ENCODE measurements around the gene CD44.

Gene CD44

DNA sequence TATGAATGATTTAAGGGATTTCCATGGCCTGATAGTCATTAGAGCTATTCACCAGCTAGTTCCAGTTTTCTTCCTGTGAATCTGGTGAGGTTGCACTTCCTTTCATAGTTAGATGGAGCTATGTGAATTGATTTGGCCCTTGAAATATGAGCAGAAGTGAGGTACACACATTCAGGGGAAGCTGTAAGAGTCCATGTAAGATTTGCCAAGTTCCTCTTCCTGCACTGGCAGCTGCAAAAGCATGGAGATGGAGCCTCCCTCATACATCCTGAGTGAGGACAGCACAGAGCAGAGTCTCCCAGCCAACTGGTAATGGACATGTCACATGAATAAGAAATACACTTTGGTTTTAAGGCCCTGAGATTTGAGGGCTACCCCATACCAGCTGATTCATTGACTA is 111.7 kb downstream of the CD44 start:
- no peak for DNase-seq

DNA sequence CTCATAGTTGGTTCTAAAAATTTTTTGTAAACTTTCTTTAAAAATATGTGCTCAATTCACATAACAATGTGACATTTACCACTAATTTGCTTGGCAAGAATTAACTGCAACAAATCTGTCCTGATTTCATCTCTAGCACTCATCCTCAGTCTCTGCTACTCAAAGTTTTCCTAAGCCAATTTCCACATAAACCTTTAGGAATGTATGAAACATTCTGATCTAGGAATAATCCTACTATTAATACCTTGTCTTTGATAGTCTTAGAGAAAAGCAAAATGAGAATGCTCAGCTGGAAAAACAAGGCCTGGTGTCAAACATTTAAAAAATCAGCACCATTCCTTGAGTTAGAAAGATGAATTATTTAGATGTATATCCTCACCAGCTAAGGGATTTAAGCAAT is 114.3 kb downstream of the CD44 start:
- DNase-seq, result no peak

DNA sequence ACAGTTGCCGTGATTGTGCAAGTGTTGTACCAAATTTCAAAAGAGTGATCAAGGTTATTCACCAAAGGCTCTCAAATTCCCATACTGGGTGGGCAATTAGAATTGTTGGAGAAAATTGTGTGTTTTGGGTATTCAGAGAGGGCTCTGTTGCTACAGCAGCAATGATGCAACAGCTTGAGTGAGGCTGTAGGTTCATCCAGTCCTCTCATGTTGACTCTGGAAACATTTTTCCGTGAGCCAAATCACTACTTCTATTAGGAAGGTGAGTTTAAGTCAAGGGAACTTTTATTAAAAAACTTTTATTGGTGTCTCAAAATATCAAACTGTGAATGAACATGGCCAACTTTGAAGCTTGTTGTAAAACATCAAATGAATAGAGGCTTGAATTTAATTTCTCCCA is 116.5 kb downstream of the CD44 start:
- no peak for DNase-seq

DNA sequence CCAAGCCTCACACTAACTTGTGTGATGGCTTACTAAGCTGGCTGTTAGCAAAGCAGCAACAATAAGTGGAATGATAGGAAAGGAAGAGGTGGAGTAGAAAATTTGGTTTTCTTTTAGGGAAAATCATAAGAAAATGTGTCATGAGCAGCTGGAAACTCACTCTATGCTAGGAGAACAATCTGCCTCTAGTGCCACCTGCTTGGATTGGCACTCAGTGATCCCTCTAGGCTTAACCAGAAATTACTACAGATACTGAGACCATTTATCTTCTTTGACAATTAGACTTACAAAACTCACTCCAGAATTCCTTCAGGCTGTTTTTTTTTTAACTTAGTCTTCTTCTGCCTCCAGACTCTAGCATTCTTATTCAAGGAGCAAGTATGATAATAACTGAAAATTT is 117.3 kb downstream of the CD44 start:
- DNase-seq, result peak in 1 of 58 donors; percentile 22

DNA sequence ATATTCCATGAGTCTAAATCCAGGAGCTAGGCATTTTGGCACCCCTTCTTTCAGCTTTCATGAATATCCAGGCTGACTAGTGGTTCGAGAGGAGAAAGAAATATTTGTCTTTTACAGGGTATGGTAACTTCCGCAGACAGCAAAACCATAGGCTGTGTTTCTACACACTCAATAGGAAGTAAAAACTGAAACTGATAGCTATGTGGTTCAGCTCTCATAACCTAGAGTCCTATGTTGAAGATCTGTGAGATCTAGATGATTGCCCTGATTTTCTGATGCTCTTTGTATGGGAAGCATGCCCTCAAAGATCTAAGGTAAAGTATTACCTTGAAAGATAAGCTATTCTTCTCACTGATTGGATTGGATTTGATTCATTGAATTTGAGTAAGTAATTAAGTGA is 118.3 kb downstream of the CD44 start:
- no peak for DNase-seq

DNA sequence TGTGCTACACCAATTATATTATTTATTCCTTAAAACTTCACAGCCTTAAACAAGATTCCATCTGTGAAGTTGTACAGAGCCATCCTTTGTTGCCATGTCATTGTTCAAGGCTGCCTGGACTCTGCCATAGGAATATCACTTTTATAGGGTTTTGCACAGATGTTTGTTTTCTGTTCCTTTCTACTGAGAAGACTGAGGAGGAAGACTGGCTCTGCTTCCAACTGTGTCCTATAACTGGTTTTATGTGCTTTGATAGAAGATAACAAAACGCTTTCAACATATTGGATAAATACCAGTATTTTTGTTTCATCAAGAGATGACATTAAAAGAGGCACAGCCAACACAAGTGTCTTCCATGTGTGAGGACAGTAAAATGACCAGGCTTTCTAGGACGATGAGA is 120.6 kb downstream of the CD44 start:
- no peak for DNase-seq

DNA sequence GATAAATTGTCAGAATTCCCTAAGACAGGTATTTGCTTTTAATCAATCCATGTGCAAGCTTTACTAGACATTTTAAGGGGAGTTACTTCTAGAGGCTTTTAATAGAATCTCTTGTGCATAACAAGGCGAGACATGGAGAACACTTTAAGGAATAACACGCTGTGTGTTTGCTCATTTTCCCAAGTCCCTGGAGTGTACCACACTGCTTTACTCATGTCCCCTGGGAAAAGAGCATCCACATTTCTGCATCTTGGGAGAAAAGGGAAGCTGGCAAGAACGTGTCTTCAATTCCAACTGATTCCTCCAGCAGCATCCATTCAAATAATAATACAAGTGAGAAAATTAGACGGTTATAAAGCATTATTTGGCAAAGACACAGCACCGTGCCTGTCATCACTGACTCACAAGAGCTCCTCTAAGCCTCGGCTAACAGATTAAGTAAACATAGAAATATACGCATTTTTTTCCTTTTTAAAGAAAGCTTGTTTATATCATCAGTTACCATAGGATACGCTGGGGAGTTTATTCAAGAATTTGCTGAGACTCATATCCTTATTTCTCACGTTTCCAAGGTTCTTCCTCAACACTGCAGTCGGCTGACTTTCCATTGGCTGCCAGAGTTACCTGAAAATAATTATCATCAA is 121.5 kb downstream of the CD44 start:
- no peak for DNase-seq

DNA sequence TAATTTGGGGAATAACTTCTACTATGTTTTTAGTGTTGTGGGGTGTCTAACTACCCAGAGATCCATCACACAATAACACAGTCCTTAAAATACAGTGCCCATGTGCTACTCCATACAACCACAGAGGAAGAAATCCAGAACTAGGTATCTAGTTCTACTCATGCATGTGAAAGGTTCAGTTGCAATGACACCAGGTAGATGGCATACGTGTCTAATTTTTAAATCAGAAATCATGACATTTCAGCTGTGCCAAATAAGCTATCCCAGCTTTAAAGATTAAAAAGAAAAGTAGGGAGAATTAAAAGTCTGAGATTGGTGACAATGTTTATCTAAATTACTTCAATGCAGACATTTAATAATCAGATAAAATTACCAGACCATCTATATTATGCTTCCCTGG is 122.2 kb downstream of the CD44 start:
- no peak for DNase-seq

DNA sequence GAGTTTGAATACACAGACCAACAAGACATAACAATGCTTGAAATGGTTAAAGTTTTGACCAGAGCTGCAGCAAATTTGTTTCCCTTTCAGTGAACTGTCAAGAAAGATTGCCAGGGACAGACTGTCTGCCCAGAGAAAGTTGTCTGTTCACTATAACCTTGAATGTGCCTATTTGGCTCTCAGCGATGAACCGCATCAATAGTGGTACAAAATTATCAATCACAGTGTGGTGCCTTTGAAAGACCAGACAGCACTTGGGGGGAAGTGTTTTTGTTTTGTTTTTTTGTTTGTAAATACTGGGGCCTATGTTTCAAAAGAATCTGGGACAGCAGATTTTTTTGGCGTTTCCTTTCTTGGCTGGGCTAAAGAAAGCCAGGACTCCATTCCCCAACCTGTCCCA is 123.1 kb downstream of the CD44 start:
- DNase-seq, result peak in 4 of 58 donors; percentile 12 to 30 (median 24)

DNA sequence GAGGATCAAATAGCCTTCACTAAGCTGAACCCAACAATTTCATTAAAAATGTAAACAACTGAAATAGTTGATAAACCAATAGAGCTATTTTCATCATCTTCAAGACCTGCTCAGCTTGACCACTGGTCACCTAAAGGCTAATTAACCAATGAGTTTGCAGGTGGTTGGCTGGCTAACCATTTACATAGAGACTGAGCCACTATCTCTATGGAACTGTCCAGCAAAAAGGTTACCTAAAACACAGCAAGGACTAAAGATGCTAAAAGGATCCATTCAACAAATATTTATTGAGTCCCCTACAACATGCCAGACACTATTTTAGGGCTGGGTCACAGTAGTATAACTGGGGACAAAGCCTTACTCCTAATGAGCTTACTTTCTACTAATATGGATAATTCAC is 123.8 kb downstream of the CD44 start:
- DNase-seq, result no peak

DNA sequence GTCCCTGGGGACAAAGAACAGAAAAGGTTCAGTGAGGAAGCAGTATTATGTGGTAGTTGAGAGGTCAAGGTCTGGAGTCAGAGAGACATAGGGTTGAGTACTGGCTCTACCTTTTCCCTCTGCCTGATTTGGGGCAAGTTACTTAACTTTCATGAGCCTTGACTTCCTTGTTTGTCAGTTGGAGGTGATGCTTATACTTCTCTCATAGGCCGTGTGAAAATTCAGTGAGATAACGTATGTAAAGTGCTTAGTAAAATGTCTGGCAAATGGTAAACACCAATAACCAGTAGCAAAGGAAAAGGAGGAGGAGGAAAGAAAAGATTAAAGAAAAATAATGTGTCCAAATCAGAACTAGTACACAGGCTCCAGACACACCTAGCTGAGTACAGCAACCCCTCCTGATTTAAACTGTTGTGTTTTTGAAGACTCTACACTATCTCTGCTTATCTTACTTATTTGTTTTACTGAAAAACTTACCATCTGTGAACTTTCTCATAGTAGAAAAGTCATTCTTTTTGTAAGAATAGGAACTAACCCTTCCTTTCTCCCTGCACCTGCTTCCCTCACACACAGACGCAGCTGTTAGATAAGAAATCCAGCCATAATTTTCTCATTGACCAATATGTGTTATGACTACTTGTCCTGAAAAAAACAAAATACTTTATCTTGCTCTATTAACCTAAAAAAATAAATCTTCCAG is 126.9 kb downstream of the CD44 start:
- DNase-seq, result no peak

DNA sequence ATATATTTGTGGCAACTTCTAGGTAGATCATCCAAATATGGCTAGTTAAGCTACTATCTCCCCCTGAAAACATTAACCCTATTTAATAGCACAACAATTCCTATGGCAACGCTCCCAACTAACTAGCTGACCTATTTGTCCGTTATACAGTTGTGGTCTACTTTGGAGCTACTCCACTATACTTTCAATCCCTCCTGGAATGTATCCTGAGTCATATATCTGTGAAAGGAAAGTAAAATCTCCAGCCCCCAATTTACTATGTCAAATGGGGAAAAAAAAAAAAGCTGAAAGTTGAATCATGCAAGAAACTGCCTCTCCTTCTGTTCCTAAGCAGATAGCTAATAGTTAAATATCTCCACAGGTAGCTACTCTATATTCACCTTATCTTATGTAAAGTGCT is 128.5 kb downstream of the CD44 start:
- DNase-seq, result no peak

DNA sequence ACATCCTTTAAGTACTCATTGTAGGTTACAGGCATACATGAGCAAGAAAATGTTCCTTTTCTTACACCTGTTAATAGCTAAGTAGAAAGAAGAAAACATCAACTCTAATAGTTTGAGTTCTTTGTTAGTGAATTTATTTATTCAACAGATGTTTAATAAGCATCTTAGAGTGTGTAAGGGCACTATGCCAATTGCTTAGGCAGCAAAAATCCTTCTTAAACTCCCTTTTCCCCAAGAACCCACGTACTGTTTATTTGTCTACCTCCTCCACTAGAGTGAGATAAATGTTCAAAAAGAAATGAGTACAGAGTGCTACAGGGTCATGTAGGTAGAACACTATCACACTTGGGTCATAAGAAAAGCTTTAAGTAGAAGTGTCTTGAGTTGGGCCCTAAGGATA is 131.4 kb downstream of the CD44 start:
- DNase-seq, result no peak

DNA sequence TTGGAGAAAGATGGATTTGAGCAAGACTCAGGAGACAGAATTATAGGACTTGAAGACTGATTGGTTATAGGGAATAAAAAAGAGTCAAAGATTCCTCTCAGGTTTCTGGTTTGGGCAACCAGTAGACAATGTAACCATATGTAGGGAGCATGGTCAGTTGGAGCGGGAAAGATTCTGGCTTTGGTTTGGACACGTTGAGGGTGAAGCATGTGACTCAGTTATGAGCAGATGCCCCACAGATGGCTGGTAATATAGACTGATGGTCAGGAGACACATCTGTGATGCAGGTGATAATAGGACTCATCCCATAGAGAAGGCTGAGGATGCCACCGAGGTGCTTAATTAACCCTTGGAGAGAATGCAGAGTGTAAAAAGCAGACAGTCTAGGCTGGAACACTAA is 132.1 kb downstream of the CD44 start:
- DNase-seq, result no peak

DNA sequence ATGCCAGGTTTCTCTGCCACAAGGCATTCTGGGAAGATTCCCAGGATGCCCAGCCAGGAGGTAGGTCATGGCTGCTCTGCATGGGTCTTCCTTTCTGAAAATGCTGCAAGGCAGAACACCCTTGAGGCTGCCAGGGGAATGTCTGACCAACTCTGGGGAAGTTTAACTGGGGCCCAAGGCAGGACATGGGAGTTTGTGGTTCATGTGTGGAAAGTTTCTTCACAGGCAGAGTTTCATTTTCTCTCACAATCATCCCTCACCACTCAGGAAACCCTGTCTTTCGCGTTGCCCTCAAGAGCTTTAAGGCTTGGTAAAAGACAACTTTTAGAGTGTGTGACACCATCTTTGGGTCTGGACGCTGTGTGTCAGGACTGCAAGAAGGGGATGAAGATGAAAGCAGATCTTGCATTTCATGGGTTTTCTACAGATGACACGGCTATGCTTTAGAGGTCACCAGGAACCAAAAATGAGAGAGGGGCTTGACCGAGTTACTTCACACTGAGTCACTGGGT is 133.5 kb downstream of the CD44 start:
- peak in 3 of 58 donors; percentile 15 to 32 (median 23) for DNase-seq

DNA sequence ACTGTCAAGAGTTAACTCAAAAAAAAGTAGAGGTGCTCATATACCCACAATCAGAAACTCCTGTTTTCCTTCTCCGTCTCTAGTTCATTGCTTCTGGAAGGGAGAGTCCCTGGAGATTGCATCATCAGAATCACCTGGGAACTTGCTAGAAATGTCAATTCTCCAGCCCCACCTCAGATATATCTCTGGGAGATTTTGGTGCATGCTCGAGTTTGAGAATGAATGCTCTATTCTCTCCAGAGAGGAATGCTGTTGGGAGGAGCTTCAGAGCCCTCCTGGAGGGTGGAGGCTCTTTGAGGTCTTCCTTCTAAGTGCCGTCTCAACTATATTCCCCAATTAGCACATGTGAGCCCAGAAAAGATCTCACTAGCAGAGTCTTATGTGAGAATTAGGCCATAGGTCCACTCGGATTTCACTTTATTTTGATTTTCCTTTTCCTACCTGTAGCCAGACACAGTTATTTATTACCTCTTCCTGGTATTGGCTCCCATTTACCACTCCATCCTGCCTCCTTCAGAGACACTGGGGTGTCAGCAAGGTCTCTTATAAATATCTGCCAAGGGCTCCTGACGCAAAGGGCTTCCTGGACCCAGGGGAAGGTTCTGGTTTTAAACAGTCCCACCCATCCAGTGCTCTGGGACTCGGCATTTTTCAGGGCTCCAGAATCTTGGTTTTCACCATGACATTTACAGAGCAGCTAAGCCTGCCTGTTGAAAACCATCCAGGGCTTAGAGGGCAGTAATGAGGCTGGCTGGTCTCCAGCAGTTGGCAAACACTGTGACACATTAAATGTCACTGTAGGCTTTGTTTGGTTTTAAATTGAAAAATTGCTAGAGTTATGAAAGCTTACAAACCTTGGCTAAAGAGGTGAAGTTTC is 136.2 kb downstream of the CD44 start:
- DNase-seq, result peak in 36 of 58 donors; percentile 4 to 66 (median 34)

DNA sequence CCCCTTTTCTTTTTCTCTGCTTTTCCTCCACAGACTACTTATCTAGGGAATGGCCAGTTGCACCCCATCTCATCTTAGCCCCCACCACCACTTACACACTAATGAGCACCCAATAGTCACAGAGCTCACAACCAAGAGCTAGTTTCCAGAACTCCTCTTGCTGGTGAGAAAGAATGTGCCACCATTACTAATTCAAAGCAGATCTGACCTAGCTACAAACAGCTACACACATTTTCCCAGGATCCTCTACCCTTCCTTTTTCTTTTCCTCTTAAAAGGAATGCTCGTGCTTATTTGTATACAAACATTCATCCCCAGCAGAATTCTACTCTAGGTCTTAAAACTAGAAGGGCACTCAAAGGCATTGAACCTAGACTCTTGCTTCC is 136.8 kb downstream of the CD44 start:
- DNase-seq, result peak in 7 of 58 donors; percentile 20 to 65 (median 57)

DNA sequence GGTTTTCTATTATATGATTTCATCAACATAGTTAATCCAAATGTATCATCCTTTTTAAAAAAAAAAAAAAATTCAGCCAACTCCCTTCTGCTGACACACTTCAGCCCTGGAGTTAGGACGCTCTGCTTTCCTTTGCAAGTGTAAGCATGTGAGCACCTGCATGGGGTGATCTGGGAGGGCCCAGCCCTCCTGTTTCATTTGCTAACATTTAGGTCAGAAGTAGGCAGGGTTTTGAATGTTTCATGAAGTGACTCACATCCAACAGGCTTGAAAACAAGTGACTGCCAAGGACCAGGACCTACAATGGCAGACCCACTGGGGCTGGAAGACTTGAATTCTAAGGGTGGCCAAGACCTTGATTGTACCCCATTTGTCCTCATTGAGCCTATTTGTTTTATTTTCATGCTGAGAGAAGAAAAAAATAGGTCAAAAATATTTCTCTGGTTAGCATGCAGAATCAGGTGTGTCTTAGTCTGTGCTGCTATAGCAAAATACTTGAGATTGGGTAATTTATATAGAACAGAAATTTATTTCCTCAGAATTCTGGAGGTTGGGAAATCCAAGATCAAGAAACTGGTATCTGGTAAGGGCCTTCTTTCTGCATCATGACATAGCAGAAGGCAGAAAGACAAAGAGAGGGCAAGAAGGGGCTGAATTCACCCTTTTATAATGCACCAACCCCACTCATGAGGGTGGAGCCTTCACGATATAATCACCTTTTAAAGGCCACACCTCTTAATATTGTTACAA is 137.6 kb downstream of the CD44 start:
- peak in 26 of 58 donors; percentile 9 to 76 (median 40) for DNase-seq

DNA sequence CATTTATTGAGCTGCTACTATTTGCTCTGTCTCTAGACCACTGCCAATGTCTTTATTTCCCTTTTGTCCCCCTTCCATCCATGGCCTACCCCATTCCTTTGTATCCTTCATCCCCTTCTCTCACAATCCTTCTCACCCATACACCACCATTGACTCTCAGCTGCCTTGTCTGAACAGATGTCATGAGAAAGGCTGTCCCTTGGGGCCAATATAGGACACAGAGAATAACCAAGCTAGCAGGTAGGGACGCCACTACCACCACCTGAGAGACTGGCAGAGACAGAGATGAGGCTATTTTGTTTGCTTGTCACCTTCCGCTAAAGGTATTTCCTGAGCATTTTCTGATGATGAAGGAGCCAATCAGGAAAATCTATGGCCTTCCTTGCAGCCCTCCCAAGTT is 138.9 kb downstream of the CD44 start:
- no peak for DNase-seq

DNA sequence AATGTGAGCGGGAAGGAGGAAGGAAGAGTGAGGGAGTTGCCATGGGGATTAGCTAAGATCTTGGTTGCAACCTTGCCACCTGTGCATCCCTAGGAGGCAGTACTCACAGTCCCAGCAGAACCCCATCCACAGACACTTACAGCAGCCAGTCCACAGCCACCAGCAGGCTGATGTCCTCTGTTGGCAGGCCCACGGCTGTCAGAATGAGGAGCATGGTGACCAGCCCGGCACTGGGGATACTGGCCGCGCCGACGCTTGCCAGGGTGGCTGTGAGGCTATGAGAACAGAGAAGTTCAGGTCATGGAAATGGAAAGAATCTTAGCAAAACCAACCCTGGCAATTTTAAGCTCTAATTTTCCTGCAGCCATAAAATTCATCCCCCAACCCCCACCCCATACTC is 141.8 kb downstream of the CD44 start:
- no peak for DNase-seq

DNA sequence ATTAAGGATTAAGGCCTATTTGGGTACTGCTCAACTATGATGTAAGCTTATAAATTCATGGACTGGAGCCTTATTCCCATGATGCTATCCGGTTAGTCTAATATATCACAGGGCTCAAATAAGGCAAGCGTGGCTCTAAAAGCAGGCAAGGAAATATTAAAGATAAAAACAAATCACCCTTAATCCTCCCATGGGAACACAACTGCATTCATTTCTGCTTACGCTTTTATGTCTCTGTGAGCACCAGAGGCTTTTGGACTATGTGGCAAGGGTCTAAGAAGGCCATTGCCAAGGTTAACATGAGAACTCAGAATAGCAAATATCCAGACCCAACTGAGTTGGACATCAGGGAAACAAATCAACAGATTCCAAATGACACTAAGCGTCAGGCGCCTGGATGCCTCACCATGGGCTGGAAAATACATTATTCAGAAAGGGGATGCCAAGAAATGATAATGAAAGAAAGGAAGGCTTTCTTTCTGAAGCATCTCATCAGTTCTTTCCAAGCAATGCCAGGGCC is 142.3 kb downstream of the CD44 start:
- no peak for DNase-seq

Data from anterior cingulate cortex (tissue), 58 donors.